GM19193 (cell line): ENCODE results near the gene ANKRD33B.

Experiments
- POLR2A ChIP-seq: IDR thresholded peaks from 4 replicates; pipeline ENCODE4 v1.6.1; 2011; ENCODE audit not compliant: insufficient read depth, insufficient read length; ENCODE audit errors: extremely low read depth

Gene ANKRD33B

GRCh38 chr5:10644192-10644591 lies 80.3 kb downstream of the ANKRD33B start:
- TF ChIP-seq POLR2A: no peak

DNA sequence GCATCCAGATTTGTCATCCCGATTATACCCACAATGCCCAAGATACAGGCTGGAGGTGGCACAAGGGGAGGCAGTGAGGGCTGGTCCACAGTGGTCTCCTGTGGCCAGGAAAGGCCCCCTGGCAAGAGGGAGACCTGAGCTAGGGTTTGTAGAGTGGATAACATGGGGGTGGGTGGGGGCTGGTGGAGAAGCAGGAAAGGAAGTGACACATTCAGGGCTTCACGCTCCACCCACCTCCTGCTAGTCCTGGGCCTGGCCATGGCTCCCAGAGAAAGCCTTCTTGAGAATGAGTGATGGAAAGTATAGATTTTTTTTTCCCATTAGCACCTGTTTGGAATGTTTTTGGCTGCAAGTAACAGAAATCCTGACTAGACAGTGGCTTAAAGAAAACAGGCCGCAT lies 81.3 kb downstream of the ANKRD33B start:
- TF ChIP-seq POLR2A: no peak

DNA sequence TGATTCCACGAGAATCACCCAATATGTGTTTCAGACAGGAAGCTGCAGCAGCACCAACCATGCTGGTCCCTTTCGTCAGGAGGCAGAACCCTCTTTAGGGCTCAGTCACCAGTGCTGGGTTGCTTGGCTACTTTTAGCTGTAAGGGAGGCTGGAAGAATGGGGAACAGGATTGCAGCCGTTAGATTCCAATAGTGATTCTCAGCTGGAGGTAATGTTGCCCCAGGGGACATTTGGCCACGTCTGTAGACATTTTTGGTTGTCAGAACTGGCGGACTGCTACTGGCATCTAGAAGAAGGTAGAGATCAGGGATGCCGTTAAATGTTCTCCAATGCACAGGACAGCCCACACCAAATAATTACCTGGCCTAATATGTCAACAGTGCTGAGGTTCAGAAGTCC lies 81.8 kb downstream of the ANKRD33B start:
- TF ChIP-seq POLR2A: no peak

DNA sequence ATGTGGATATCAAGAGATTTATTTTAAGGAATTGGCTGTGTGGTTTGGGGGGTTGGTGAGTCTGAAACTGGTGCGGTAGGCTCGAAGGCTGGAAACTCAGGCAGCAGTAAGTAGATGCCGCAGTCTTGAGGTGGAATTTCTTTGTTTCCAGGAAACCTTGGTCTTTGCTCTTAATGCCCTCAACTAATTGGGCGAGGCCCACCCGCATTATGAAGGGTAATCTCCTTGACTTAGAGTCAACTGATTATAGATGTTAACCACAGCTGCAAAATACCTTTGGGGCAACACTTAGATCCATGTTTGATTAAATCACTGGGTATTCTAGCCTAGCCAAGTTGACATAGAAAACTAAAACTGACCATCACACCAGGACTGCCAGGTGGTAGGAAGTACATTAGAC lies 83.8 kb downstream of the ANKRD33B start:
- no peak for TF ChIP-seq POLR2A

DNA sequence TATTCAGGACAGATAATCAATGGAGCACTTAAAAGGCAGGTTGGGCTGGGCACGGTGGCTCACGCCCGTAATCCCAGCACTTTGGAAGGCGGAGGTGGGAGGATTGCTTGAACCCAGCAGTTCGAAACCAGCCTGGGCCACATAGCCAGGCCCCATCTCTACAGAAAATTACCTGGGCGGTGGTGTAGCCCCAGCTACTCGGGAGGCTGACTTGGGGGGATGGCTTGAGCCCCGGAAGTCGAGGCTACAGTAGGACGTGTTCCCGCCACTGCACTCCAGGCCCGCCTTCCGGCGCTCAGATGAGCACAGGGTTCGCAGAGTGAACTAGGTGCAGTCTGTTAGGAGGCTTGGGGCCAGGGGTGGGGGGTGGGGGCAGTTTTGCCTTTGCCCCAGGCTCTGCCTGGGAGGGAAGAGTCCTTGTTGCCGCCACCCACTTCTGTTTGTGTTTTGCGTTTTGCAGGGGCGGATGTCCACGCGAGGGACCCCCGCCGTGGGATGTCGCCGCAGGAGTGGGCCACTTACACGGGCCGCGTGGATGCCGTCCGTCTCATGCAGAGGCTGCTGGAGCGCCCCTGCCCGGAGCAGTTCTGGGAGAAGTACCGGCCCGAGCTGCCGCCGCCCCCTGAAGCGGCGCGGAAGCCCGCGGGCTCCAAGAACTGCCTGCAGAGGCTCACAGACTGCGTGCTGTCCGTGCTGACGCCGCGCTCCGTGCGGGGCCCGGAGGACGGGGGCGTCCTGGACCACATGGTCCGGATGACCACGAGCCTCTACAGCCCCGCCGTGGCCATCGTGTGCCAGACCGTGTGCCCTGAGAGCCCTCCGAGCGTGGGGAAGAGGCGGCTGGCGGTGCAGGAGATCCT lies 85.2 kb downstream of the ANKRD33B start:
- TF ChIP-seq POLR2A: no peak

DNA sequence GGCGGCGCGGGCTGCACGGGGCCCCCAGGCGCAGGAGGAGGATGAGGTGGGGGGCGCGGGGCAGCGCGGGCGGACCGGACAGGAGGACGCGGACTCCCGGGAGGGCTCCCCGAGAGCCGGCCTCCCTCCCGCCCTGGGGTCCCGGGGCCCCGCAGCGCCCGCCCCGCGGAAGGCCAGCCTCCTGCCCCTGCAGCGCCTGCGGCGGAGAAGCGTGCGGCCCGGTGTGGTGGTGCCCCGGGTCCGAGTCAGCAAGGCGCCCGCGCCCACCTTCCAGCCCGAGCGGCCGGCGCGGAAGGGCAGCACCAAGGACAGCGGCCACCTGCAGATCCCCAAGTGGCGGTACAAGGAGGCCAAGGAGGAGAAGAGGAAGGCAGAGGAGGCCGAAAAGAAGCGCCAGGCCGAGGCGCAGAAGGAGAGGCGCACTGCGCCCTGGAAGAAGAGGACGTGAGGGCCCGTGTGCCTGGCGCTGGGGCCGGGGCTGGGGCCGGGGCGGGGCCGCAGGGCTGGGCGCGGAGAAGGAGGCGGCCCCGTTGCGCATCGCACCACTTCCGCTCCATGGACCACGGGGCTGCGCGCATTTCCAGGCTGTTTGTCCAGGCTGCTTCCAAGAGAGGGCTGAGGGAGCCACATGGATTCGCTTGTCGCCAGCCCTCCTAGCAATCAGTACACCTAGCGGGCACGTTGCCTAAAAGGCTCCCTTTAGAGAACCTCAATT lies 86.0 kb downstream of the ANKRD33B start:
- TF ChIP-seq POLR2A: no peak

- no peak for TF ChIP-seq POLR2A
Measured at GRCh38 chr5:10652151-10652550, 88.3 kb downstream of the ANKRD33B start.

GRCh38 chr5:10652606-10653005 lies 88.7 kb downstream of the ANKRD33B start:
- no peak for TF ChIP-seq POLR2A

DNA sequence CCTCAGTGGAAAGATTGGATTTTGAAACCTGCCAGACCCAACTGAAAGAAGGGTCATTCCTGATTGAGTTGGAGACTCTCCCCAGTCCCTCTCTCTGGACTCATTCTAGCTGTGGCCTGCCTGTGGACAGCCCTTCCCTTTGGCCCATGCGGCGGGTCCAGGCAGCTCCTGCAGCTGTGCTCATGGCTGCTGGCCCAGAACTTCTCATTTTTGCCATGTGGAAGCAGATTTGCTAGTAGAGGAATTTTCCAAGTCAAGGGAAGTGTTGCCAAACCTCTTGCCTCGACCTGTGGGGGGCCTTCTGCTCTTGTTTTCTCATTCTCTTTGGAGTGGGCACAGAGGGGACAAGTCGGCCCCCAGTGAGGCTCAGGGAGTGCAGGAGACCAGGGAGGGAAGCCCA lies 89.2 kb downstream of the ANKRD33B start:
- no peak for TF ChIP-seq POLR2A

- no peak for TF ChIP-seq POLR2A
Measured at GRCh38 chr5:10653751-10654400, 90.0 kb downstream of the ANKRD33B start.

DNA sequence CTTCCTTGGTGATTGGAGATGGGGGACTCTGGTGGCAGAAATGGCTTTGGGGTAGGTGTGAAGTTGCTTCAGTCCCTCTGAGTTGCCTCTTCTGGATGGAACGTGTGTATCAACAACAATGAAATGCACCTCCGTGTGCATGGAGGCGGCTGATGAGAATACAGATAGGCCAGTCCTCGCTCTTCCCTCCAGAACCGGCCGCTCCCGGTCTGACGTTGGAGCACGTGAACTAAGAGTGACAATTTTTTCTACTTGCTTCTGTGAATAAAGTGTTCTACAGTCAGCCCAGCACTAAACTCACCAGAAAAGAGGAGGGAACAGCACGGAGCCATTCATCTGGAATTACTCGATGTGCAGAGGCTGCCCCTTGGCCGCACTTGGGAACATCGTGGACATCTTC lies 90.7 kb downstream of the ANKRD33B start:
- no peak for TF ChIP-seq POLR2A

- TF ChIP-seq POLR2A: no peak
Measured at GRCh38 chr5:10655161-10655971, 91.5 kb downstream of the ANKRD33B start.

DNA sequence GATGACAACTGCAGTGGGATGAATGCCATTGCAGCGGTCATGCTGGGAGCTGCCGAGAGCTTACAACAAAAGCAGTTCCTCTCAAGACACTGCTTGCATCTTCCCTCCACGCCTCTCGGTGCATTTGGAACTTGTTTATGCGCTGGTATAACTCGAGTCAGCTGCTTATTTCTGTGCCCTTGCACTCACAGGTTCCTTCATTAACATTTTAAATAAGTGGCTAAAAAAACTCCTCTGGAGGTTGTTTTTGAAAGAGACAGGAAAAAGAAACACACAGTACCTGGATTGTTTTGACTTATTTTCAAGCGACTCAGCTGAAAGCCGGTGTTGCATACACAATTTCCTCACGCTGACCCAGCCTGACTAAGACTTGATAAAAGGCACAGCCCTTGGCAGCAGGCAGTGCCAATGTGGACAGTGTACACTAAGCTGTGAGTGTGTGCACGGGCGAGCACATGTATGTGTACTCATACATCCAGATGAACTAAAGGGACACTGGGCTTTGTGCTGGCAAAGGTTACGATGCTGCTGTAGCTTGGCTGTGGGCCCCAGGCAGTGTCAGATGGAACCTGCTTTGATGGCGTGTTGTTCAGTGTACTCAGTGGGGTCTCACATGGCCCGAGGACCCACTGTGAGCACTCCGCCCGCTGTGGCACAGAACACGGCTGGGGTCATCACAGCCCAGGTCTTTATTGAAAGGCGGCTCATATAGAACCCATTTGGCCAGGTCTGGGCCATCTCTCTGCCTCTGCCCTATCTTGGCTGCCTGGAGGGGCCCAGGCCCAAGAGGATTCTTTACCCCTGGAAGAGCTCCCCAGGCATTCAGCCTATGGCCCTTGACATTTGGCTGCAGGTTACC lies 92.3 kb downstream of the ANKRD33B start:
- no peak for TF ChIP-seq POLR2A

DNA sequence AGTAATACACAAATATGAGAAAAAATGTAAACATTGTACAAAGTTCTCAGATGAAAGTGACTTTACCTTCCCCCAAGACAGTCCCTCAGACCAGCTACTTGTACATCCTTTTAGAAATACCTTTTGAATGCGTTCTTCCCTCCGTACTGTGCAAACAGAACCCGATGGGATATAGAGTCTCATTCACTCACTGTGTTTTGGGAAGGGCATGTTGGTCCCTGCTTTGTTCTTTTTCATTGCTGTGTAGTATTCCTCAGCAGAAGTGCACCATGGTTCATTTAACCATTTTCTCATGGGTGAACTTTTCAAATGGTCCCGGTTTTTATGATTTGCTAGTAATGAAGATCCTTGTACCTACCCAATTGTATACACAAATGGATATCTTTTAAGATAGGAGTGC lies 94.4 kb downstream of the ANKRD33B start:
- no peak for TF ChIP-seq POLR2A
